GM19238 (cell line): ENCODE results near the gene SYNPO2.
"Not testable (repeated sequence)": the region's sequence is repeated elsewhere in the genome, so short reads cannot be mapped to it uniquely, and the experiment has no call there.

ENCODE experiments used
- DNase-seq: peaks from one replicate; pipeline ENCODE4 v3.0.0; 2011; ENCODE audit warnings: low spot score; ENCODE audit not compliant: insufficient read length

Gene SYNPO2

DNA sequence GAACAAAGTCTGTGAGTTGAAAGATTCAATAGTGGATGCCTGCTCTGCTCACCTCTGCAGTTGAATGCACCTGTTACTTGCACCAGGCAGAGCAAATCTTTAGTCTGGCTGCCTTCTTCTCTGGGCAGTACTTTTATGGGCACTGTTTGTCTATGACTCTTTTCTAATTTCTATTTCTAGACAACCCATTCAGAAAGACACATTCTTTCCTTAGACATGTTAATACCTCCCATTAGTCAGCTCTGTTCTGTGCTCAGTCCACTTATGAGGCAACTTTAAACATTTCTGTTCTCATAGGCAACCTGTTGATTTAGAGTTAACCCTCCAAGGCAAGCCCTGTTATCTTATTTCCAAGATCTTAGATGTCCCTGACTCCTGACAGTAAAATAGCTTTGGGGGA, 108.9 kb downstream of the SYNPO2 start:
- no peak for DNase-seq

DNA sequence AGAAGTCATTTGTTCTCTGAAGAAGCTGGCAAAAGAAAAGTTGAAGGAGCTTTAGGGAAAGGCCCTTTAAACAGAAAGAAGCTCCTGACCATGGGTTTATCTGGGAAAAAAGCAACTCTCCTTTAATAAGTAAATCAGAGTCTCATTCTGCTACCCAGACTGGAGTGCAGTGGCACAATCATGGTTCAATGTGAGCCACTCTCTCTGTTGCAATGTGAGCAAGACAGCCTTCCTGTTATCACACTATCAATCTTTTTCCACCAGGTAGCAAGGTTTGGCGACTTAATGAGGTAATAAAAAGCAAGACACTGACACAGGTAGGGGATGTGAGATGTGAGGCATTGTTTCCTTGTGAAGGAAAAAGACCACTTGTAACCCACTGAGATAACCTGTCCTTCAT, 111.3 kb downstream of the SYNPO2 start:
- no peak for DNase-seq

DNA sequence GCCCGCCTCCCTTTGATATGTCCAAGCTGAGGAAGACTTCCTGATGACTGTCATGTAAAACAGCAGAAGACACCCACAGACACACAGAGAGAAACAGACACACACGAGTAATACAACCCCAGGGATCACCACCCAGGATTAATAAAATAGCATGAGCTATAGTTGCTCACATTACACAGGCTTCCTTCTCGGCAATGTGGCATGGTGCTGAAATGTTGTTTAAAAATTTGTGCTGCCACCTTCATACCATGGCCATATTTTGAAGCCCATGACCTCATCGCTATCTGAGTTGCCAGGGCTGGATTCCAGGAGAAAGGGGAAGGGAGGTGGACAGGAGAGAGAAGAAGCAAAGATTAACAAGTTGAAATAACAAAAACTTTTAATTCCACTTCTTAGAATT, 111.7 kb downstream of the SYNPO2 start:
- no peak for DNase-seq

DNA sequence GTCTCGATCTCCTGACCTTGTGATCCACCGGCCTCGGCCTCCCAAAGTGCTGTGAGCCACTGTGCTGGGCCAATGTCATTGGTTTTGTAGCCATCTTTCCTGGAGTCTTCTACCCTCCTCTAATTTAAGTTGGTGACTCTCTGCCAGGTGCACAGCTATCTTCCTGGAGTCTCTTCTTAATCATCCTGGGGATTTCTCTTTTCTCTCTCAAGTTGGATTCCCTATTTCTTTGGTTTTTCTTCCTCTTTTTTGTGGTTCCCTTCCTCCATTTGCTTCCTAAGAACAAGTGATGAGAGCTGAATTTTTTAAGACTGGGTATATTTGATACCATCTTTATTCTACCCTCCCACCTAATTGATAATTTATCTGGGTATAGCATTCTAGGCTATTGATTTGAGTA, 113.8 kb downstream of the SYNPO2 start:
- no peak for DNase-seq

DNA sequence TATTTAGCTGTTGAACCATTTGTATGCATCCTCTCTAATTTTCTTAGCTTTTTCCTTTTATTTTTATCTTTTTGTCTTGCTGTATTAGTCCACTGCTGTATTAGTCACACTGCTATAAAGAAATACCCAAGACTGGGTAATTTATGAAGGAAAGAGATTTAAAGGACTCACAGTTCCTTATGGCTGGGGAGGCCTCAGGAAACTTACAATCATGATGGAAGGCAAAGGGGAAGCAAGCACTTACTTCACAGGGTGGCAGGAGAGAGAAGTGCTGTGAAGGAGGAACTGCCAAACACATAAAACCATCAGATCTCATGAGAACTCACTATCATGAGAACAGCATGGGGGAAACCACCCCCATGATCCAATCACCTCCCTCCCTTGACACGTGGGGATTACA, 114.3 kb downstream of the SYNPO2 start:
- DNase-seq = not testable (repeated sequence)

DNA sequence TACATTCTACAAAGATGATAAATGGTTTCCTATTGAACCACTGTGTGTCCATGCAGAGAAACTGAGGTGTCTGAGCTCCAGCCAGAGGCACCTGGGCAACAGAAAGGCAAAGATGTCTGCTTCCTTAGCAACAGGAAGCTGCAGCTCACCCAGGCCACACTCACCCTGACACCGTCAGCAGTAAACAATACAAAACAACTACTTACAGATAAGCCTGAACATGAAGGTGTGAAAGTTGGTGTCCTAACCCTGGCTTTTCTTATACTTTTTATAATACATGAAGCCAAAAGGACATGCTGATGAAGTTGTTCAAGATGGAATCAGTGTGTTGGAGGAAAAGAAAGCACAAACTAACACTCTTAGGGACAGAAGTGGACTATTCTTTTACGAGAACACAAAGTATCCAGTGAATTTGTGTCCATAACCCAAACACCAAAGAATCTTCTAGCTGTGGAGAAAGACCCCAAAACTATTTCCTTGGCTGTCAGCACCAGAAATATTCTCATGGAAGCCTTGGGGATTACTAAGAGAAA, 117.3 kb downstream of the SYNPO2 start:
- no peak for DNase-seq

DNA sequence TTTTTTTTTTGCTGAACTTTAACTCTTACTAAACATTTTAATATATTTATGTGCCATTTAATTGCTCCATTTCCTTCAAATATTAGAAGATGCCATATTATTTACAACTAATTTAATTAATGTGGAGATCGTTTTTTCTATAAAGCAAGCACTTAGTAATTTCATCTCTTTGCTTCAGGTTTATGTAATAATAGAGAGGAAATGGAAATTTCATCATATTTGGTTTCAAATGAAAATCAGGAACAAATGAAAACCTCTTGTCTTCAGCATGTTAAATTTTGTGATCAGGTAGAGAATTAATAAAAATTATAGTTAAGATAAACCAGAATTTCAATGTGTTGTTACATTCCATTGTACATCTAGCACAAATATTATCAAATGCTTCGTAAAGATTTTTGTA, 120.1 kb downstream of the SYNPO2 start:
- no peak for DNase-seq

DNA sequence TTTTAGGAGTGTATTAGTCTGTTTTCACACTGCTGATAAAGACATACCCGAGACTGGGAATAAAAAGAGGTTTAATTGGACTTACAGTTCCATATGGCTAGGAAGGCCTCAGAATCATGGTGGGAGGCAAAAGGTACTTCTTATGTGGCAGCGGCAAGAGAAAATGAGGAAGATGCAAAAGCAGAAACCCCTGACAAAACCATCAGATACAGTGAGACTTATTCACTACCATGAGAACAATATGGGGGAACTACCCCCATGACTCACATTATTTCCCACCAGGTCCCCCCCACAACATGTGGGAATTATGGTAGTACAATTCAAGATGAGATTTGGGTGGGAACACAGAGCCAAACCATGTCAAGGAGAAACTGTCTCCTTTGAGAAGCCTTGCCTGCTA, 121.6 kb downstream of the SYNPO2 start:
- not testable (repeated sequence) for DNase-seq

DNA sequence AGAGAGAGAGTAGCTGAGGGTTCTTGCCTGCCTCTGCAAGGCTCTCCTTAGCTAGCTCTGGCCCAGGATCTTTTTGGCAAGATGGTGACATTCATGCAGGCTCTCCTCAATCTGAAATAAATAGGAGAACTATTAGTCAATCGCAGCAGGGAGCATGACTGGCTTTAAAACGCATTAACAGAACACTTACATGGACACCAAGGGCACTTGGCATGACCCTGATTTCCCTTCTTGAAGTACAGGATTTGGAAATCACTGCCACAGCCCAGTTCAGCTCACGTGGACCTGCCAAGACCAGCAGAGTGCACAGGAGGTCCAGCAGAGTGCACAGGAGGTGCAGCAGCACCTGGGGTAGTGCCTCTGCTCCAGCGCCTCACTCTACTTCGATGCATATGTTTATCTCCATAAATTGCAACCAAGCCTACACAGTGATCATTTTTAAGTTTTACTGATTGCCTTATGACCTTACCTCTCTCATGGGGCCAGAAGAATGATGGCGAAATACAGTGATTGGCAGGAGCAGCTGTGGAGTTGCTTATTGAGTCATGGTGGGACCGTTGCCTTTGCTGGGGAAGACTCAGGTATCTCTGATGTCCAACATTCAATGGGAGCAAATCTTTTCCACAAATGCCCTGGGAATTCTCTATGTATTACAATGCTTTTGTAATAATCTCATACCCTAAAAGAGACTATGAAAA, 122.4 kb downstream of the SYNPO2 start:
- DNase-seq = no peak

DNA sequence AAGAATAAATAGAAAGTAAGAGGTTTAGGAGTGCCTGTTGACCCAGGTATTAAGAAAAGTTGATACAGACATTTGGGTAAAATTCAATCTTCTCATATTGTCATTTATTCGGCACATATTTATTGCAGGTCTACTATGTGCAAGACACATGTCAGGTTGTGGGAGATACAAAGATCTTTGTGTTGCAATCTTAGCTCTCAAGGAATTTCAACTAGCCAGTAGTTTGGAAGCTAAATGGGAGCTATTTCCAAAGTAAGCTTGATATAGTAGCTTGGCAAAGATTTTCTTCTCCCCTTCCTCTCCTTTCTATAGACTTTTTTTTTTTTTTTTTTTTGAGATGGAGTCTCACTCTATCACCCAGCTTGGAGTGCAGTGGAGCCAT, 122.9 kb downstream of the SYNPO2 start:
- no peak for DNase-seq

DNA sequence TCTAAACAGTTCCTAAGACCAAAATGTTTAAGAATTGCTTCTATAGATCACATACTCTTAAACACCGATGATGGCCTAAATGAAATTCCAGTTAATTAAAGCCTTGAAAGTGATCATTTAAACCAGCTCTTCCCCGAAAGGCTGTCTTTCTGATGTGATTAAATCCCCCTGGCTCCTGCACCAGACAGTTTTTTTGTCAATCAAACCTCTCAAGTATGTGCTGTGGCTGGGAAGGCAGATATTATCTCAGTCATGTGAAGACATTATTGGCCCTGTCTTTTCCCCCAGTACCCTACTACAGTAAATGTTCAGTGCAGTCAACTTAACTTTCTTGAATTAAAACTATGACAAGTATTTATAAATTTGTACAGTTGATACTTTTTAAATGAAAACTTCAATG, 126.0 kb downstream of the SYNPO2 start:
- DNase-seq = no peak

DNA sequence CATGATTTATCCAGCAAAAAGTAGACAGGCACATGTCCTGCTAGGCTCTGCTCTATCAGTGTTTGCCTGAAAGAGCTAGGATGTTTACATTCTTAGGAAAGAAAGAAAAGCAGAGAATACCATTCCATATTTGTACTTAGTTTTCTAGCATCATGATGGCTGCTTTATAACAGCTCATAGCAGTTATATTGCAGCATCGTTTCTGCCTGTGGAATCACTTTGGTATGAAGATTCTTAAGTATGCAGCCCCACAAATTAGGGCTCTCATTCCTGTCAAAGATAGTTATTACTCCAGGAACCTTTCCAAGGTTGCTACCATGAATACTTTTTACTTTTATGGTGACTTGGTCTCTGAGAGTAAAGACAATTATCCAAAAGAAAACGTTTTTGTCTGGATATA, 128.0 kb downstream of the SYNPO2 start:
- DNase-seq = no peak

DNA sequence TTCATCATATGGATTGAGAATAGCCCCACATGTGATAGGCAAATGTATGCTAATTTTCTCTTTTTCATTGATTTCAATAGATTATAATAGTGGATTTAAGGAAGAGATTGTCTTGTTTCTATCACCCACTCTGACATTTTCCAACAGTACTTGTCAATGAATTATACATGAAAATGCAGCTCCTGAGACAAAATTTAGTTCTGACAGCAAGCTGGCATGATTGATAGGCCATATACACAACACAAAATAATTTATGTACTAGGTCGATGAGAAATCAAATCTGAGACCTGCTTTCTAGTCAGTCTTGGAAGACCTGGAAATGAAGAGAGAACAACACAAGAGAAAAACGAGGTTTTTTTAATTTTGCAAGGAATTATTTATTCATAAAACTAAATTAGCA, 129.0 kb downstream of the SYNPO2 start:
- no peak for DNase-seq

DNA sequence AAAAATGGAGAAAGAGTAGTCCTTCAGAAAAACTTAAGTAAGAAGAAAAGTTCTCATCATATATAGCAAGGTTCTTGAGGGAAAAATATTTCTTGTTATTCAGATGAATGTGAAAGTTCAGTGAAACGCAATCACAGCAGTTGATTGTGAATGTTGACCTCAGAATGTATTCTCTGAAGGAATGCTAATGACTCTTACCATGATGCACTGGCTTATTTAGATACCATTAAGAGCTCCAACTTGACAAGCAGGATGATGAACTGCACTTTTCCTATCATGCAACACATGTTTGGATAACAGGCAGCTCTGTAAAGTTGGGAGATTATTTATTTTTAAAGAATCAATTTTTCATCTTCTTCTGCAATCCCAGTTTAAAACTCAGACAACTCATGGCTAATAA, 131.5 kb downstream of the SYNPO2 start:
- no peak for DNase-seq

DNA sequence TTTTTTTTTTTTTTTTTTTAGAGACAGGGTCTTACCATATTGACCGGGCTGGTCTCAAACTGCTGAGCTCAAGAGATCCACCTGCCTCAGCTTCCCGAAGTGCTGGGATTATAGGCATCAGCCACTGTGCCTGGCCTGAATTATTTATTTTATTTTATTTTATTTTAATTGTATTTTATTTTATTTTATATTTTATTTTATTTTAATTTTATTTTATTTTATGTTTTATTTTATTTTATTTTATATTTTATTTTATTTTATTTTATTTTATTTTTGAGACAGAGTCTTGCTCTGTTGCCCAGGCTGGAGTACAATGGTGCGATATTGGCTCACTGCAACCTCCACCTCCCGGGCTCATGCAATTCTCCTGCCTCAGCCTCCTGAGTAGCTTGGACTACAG, 133.9 kb downstream of the SYNPO2 start:
- DNase-seq = not testable (repeated sequence)

DNA sequence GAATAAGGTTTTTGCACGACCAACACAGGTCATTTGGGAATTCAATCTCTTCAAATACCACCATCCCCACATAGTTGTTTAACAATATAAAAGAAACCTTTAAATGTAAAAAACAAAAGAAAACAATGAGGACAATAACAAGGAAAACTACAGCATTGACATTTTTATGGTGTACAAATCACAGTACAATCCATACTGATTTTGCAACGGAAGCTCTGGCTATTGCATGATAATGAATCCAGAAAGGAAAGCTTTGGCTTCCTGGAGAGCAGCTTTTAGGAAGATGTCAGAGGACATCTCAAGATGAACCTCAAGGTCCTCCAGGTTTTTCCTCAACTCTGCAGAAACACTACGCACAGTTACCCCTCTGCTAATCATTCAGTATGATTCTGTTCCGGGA, 135.4 kb downstream of the SYNPO2 start:
- DNase-seq = no peak

DNA sequence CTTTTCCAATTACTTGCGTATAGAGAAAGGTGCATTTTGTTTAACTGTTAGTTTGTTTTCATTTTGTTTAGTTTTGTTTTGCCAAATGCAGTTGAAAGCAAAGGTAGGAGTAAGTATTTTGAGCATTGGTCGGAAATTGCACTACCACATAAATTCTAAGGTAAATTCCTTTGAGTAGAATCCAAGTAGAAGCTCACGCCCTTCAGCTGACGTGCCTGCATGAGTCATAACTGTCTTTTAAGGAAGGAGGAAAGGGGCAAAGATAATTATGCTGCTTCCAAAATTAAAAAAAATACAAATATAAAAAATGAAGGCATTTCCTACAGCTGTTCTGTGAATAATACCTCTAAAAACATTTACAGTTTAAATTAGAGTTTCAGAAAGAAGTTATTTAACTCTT, 136.8 kb downstream of the SYNPO2 start:
- DNase-seq = no peak

DNA sequence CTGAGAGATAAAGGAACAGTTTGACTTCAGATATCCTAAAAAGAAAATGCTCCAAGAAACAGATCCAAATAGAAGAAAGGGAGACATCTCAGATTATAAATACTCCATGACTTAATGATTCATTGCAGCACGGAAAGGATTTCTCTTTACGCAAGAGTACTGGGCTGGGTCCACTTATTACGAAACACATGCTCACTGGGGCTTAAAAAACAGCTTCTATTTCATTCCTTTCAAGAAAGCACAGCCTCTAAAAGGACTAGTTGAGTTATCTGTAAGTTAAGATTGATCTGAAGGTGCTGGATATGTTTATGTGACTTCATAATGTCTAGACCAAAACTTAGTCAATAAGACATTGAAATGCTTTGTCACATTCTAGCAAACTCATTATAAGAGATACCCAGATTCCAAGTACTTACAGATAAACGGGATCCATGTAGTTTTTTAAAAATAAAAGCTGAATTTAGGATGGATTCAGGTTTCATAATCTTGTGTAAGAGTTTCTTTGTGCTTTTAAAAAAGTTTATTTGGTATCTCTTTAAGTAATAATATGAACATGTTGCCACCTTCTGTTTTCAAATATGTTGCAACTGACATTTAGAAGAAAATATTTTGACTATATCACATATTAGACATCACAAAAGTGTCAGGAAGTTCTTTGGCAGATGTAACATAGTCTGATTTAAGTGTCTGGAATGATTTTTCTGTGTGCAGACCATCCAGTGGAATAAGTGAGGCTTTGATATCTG, 137.4 kb downstream of the SYNPO2 start:
- DNase-seq = no peak

DNA sequence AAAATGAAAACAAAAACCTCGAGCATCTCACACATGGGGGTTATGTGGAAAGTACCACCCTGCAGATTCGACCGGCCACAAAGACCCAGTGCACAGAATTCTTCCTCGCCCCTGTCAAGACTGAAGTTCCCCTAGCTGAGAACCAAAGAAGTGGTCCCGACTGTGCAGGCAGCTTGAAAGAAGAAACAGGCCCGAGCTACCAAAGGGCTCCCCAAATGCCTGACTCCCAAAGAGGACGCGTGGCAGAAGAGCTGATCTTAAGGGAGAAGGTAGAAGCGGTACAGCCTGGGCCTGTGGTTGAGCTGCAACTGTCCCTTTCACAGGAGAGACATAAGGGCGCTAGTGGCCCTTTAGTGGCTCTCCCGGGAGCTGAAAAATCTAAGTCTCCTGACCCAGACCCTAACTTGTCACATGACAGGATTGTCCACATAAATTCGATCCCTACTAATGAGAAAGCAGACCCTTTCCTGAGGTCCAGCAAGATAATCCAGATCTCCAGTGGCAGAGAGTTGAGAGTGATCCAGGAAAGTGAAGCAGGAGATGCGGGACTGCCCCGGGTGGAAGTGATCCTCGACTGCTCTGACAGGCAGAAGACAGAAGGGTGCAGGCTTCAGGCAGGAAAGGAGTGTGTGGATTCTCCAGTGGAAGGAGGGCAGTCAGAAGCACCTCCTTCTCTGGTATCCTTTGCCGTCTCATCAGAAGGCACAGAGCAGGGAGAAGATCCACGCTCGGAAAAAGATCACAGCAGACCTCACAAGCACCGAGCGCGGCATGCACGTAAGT, 138.2 kb downstream of the SYNPO2 start:
- DNase-seq = no peak

DNA sequence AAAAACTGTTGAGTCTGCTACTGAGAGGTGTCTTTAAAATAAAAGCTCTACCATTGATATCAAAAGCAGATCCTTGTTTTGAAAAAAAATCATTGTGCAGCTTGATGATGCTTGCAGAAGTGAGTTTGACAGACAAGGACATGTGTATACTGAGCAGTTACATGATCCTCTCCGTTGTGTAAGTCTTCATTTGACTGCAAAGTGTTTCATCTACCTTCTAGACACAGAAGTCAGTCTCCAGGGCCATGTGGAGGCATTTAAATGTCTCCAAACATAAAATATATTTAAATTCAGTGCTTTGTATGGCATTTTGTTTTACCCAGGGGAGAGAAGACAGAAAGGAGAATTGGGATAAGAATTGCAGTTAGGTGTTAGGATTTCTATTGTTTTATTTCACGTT, 139.2 kb downstream of the SYNPO2 start:
- DNase-seq = no peak

DNA sequence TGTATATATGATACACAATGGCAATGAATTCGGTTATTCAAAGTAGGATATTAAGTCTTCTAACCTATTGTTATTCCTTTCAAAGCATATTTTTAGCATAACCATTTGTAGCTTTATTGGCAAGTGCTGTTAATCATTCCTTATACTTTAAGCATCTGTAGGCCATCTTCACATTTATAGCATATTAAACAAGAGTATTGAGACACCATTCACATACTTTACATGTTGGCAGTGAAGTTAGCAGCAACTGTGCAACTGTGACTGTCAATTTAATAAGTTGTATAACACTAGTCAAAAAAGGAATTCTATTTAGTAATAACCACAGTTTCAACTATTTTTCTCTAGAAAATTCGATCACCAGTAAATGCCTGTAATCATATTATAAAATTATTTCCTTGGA, 139.6 kb downstream of the SYNPO2 start:
- no peak for DNase-seq

DNA sequence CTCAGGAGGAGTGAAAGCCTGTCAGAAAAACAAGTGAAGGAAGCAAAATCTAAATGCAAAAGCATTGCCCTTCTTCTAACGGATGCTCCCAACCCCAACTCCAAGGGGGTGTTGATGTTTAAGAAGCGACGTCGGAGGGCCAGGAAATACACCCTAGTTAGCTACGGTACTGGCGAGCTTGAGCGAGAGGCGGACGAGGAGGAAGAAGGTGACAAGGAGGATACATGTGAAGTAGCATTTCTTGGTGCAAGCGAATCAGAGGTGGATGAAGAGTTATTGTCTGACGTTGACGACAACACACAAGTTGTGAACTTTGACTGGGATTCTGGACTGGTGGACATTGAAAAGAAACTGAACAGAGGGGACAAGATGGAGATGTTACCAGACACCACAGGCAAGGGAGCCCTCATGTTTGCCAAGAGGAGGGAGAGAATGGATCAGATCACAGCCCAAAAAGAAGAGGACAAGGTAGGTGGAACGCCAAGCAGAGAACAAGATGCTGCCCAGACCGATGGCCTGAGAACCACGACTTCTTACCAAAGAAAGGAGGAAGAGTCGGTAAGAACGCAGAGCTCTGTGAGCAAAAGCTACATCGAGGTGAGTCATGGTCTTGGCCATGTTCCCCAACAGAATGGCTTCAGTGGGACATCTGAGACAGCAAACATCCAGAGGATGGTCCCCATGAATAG, 141.3 kb downstream of the SYNPO2 start:
- DNase-seq = no peak
